MCF 10A (cell line): ENCODE data around the gene WIPF2. TPM values are rescaled to one million over a fixed set of nuclear protein-coding genes. Genes with fewer than 3 reads are reported as not detected.

ENCODE experiments used
- BruUV-seq: library from RNA; stranded (reverse); fragments of 400-500 nt; replicated peaks from 2 replicates; lab custom pipeline; 2021; lab: Mats Ljungman, UMichigan
- CTCF ChIA-PET: fragments of 300-600 bp; sonication (Branson Sonifier 250); formaldehyde crosslinking; extraction: SDS; loops from one replicate; lab custom pipeline; 2021; ENCODE audit warnings: antibody characterized with exemption, inconsistent platforms; lab: Yijun Ruan, JAX
- POLR2A ChIA-PET: fragments of 300-600, 350-650 bp; sonication (Branson Sonifier 250); formaldehyde crosslinking; extraction: SDS; loops from one replicate; lab custom pipeline; 2020; ENCODE audit warnings: antibody characterized with exemption, inconsistent platforms; lab: Yijun Ruan, JAX
- DNase-seq: peaks from one replicate; pipeline ENCODE4 v3.0.0-alpha.2; 2018; ENCODE audit not compliant: unreplicated experiment
- H3K27ac Mint-ChIP-seq: one replicate; pipeline ENCODE4 v1.8.0; 2022; ENCODE audit warnings: mild to moderate bottlenecking, low read depth, mixed read lengths; ENCODE audit not compliant: unreplicated experiment
- H3K27me3 Mint-ChIP-seq: one replicate; pipeline ENCODE4 v1.8.0; 2022; ENCODE audit warnings: mixed read lengths; ENCODE audit not compliant: insufficient read depth, unreplicated experiment
- H3K36me3 Mint-ChIP-seq: one replicate; pipeline ENCODE4 v1.8.0; 2022; ENCODE audit warnings: mild to moderate bottlenecking, moderate library complexity, mixed read lengths; ENCODE audit not compliant: insufficient read depth, unreplicated experiment
- H3K4me1 Mint-ChIP-seq: one replicate; pipeline ENCODE4 v1.8.0; 2022; ENCODE audit warnings: mixed read lengths; ENCODE audit not compliant: insufficient read depth, unreplicated experiment
- H3K4me3 Mint-ChIP-seq: one replicate; pipeline ENCODE4 v1.8.0; 2022; ENCODE audit warnings: mild to moderate bottlenecking, moderate library complexity, mixed read lengths; ENCODE audit not compliant: unreplicated experiment
- H3K9me3 Mint-ChIP-seq: one replicate; pipeline ENCODE4 v1.8.0; 2022; ENCODE audit warnings: mixed read lengths; ENCODE audit not compliant: unreplicated experiment
- intact Hi-C: fragments of 100-400 bp; cut with micrococcal nuclease; formaldehyde crosslinking; loops from 2 replicates; pipeline ENCODE4 v1.14.1; 2022
- total RNA-seq: library from RNA; stranded (reverse); gene quantifications from 2 replicates; pipeline ENCODE4 v1.2.3, GENCODE V29; 2022
- TF ChIP-seq, protein P1 (sequence below): fragments of 200-600 bp; IDR thresholded peaks from one replicate; pipeline ENCODE4 v1.8.0; 2022; ENCODE audit warnings: antibody characterized with exemption, mild to moderate bottlenecking; ENCODE audit not compliant: unreplicated experiment

WIPF2 gene
- total RNA-seq, 1 experiment from 2014 or later = 32.8 TPM

DNA sequence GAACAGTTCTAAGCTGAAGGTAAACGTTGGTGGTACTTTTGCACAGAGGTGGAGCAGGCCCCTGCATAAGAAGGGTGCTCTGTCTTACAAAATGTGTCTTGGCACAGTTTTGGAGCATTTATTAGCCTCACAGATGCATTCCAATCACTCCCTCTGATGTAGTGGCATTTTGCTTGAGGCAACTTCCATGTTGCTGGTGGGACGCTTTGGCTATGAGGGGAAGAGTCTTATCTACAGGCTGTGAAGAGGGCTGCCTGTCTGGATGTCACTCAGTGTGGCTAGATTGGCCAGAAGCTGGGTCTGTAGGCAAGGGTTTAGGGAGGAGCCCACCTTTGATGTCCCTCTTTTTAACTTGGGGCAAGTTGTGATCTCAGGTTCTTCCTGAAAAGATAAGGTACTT is 87.3 kb downstream of the WIPF2 start:
- H3K27ac Mint-ChIP-seq = no peak overlapping the region
- no TSS peak for BruUV-seq
- peaks cover 20% of the 10 kb centered on the region for H3K4me1 Mint-ChIP-seq
- TF ChIP-seq, protein P1, sequence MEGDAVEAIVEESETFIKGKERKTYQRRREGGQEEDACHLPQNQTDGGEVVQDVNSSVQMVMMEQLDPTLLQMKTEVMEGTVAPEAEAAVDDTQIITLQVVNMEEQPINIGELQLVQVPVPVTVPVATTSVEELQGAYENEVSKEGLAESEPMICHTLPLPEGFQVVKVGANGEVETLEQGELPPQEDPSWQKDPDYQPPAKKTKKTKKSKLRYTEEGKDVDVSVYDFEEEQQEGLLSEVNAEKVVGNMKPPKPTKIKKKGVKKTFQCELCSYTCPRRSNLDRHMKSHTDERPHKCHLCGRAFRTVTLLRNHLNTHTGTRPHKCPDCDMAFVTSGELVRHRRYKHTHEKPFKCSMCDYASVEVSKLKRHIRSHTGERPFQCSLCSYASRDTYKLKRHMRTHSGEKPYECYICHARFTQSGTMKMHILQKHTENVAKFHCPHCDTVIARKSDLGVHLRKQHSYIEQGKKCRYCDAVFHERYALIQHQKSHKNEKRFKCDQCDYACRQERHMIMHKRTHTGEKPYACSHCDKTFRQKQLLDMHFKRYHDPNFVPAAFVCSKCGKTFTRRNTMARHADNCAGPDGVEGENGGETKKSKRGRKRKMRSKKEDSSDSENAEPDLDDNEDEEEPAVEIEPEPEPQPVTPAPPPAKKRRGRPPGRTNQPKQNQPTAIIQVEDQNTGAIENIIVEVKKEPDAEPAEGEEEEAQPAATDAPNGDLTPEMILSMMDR = no peak
- no peaks in the 10 kb centered on the region for H3K9me3 Mint-ChIP-seq
- H3K36me3 Mint-ChIP-seq = no peaks in the 10 kb centered on the region
- intact Hi-C loops = no loop called here
- no peak for DNase-seq
- CTCF ChIA-PET = interaction anchor here (0.6 to 19.0 kb wide), 9 partner anchors 10 to 254 kb away, joined by 3 to 396 read pairs (median 5); partner anchors contain the start of genes GJD3 and TOP2A
- H3K4me3 Mint-ChIP-seq = no peak overlapping the region
- no peaks in the 10 kb centered on the region for H3K27me3 Mint-ChIP-seq
- POLR2A ChIA-PET = interaction anchor here (0.5 to 2.0 kb wide), 2 partner anchors 12 to 159 kb away, joined by 3 to 11 read pairs; no protein-coding TSS in a partner anchor

DNA sequence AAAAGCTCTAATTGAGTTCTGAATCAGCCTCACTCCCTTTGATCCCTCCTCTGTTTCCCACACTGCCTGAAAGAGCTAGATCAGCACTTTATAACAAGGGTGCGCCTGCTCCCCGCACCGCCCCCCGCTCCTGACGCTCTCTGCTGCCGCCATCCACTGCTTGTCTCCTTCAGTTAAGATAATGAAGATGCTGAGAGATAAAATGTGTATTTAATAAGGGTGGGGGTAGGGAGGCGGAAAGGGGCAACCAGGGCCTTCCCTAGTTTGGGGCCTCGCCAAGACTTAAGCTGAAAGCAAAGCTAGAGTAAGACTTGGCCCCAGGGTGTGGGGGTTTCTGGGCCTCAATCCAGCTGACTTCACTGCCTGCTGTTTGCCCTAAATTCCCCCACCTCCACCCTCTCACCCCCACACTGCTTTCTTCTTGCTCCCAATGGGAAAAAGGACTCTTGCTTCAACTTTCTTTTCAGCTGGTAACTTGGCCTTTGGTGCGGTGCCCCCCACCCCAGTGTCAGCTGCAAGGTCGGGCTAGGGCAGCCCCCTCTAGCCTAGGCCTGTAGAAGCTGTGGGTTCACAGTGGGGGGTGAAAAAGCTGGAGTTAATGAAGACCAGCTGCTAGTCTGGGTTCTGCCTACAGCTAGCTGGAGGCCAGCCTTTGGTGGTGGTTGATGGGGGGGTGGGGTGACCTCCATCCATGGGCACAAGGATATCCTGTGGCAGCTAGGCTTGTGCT is 88.1 kb downstream of the WIPF2 start:
- POLR2A ChIA-PET = interaction anchor here (0.6 to 2.0 kb wide), 7 partner anchors 10 to 178 kb away, joined by 3 to 11 read pairs (median 3); no protein-coding TSS in a partner anchor

DNA sequence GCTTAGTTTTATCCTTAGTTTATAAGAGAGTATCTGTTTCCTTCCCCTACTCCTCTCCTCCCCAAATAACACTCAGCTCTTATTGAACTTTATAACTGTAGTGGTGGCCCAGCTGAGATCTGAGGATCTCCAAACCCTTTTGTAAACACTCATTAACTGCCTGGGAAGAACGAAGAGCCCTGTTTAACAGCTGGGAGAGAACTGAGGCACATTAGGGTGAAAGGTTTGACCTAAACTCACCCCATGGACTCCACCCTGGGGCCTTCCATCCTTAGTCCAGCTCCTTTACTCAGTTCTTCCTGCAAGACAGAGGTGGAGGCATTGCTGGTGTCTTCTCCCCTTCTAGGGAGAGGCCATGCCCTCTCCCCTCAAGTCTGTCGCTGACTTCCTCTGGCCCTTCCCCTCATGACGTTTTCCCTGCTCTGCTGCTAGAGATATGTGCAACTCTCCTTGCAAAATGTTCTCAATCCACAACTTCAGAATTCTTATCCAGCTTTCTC is 88.7 kb downstream of the WIPF2 start:
- intact Hi-C loops = no loop called here
- CTCF ChIA-PET = interaction anchor here (0.6 to 19.0 kb wide), 6 partner anchors 9 to 226 kb away, joined by 3 to 396 read pairs (median 4); partner anchors contain the start of gene GJD3
- no peaks in the 10 kb centered on the region for H3K9me3 Mint-ChIP-seq

More for the DNA sequence above, 88.1 kb downstream of the WIPF2 start:
- no peaks in the 10 kb centered on the region for H3K27me3 Mint-ChIP-seq
- H3K4me3 Mint-ChIP-seq = no peak overlapping the region
- H3K36me3 Mint-ChIP-seq = no peaks in the 10 kb centered on the region
- intact Hi-C loops = no loop called here
- H3K27ac Mint-ChIP-seq = no peak overlapping the region
- TF ChIP-seq, protein P1 = no peak
- CTCF ChIA-PET = interaction anchor here (0.6 to 19.0 kb wide), 9 partner anchors 9 to 253 kb away, joined by 3 to 396 read pairs (median 5); partner anchors contain the start of genes GJD3 and TOP2A
- no peak for DNase-seq
- BruUV-seq = no TSS peak
- H3K4me1 Mint-ChIP-seq = peaks cover 28% of the 10 kb centered on the region
- no peaks in the 10 kb centered on the region for H3K9me3 Mint-ChIP-seq

More for the DNA sequence above, 88.7 kb downstream of the WIPF2 start:
- BruUV-seq = no TSS peak
- Mint-ChIP-seq H3K4me1 (peaks cover 34% of the 10 kb centered on the region), H3K27ac (no peak overlapping the region), H3K4me3 (no peak overlapping the region), H3K36me3 (no peaks in the 10 kb centered on the region), H3K27me3 (no peaks in the 10 kb centered on the region)
- POLR2A ChIA-PET = interaction anchor here (0.9 to 2.0 kb wide), 6 partner anchors 10 to 178 kb away, joined by 3 to 11 read pairs (median 3); no protein-coding TSS in a partner anchor
- TF ChIP-seq, protein P1 = no peak
- DNase-seq = no peak
